Tibial artery (tissue), 4 donors: ENCODE results near the gene DMPK.

Experiments
- DNase-seq, 2 donors: peaks; one replicate each; pipeline ENCODE4 v3.0.0-alpha.2; 2019
- H3K27ac ChIP-seq, 2 donors: fragments of 200-600 bp; sonication (generic) in 1 of 2; 1 replicate in 1 of 2; 2 replicates in 1 of 2; pipeline ENCODE4 v1.5.1; 2018 to 2019; ENCODE audit warnings: mild to moderate bottlenecking in 1 of 2
- H3K27me3 ChIP-seq, 2 donors: fragments of 200-600 bp; sonication (generic) in 1 of 2; one replicate each; pipeline versions ENCODE4 v1.5.1 to v1.6.0; 2016 to 2019
- H3K36me3 ChIP-seq, 3 donors: fragments of 200-600 bp; sonication (generic) in 2 of 3; one replicate each; pipeline ENCODE4 v1.5.1; 2016 to 2019; ENCODE audit warnings: mild to moderate bottlenecking in 2 of 3
- H3K4me1 ChIP-seq, 4 donors: fragments of 200-600 bp; sonication (generic) in 2 of 4; 1 replicate in 3 of 4; 2 replicates in 1 of 4; pipeline ENCODE4 v1.5.1; 2016 to 2019
- H3K4me3 ChIP-seq, 2 donors: fragments of 200-600 bp; sonication (generic) in 1 of 2; 1 replicate in 1 of 2; 2 replicates in 1 of 2; pipeline ENCODE4 v1.5.1; 2018 to 2019; ENCODE audit warnings: mild to moderate bottlenecking in 2 of 2
- H3K9me3 ChIP-seq, 3 donors: fragments of 200-600 bp; sonication (generic) in 1 of 3; one replicate each; pipeline ENCODE4 v1.5.1; 2016 to 2019
- intact Hi-C: fragments of 100-400 bp; cut with DNase I; formaldehyde crosslinking; loops from one replicate; pipeline ENCODE4 v1.15.0; 2023; ENCODE audit warnings: low total_unique reads
- TF ChIP-seq, protein P1 (sequence below), 2 experiments: fragments of 200-600 bp in 1 of 2; fragments of 450-650 bp in 1 of 2; IDR thresholded peaks; one replicate each; pipeline ENCODE4 v1.5.1; 2017 to 2019; ENCODE audit warnings: antibody characterized with exemption in 2 of 2, mild to moderate bottlenecking in 1 of 2, moderate library complexity in 1 of 2

DMPK gene

DNA sequence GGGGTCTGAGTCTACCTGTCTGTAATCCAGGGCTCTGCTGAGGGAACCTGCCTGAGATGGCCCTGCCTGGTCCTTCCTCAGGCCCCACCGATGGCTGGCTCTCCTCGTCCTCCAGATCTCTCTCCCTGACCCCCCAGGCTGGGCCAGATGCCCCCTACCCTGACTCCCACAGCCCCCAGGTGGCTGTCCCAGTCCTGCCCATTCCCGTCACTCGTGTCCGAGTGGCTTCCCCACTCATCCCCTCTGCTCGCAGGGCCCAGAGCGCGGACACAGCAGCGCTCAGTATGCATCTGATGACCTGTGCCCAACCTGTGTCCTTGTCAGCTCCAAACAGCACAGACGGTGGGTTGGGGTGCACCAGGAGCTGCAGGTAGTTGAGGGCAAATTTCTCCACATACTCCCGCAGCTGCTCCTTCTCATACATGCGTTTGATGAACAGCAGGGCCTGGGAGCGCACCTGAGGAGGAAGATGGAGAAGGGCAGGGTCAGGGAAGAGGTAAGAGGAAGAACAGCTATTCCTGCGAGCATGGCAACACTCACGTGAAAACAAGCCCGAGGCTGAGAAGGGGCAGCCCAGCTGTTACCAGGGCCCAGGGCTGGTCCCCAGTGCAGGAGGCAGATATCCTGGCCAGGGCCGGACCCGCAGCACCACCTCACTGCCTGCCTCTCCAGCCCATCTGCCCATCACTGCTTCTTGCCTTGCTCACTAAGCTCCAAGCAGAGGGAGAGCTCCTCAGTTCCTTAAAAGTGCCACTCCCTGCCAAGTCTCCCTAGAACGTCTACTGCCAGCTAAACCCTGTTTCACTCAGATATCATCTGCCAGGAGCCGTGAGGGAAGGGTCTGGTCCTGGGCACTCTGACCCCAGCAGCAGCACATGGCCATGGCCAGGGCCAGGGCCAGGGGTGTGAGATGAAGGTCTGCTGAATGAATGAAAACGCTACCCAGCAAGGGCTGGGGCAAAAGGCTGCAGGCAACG is 43.9 kb upstream of the DMPK start:
- no peaks in the 10 kb centered on the region for H3K27me3 ChIP-seq
- H3K36me3 ChIP-seq = peaks cover 59 to 99% (median 98%) of the 10 kb centered on the region in 3 donors
- H3K27ac ChIP-seq = no peak overlapping the region
- H3K9me3 ChIP-seq = no peaks in the 10 kb centered on the region
- intact Hi-C loops = no loop called here
- H3K4me3 ChIP-seq = no peak overlapping the region
- DNase-seq = no peak
- TF ChIP-seq, protein P1, sequence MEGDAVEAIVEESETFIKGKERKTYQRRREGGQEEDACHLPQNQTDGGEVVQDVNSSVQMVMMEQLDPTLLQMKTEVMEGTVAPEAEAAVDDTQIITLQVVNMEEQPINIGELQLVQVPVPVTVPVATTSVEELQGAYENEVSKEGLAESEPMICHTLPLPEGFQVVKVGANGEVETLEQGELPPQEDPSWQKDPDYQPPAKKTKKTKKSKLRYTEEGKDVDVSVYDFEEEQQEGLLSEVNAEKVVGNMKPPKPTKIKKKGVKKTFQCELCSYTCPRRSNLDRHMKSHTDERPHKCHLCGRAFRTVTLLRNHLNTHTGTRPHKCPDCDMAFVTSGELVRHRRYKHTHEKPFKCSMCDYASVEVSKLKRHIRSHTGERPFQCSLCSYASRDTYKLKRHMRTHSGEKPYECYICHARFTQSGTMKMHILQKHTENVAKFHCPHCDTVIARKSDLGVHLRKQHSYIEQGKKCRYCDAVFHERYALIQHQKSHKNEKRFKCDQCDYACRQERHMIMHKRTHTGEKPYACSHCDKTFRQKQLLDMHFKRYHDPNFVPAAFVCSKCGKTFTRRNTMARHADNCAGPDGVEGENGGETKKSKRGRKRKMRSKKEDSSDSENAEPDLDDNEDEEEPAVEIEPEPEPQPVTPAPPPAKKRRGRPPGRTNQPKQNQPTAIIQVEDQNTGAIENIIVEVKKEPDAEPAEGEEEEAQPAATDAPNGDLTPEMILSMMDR (IDR thresholded peaks at IDR 0.05) = no peak
- no peaks in the 10 kb centered on the region for H3K4me1 ChIP-seq

- Histone ChIP-seq H3K27me3 (no peaks in the 10 kb centered on the region), H3K4me3 (no peak overlapping the region), H3K36me3 (peaks cover 60 to 99% (median 98%) of the 10 kb centered on the region in 3 donors), H3K4me1 (no peaks in the 10 kb centered on the region), H3K27ac (no peak overlapping the region), H3K9me3 (no peaks in the 10 kb centered on the region)
- intact Hi-C loops = no loop called here
- TF ChIP-seq, protein P1 (IDR thresholded peaks at IDR 0.05) = no peak
- no peak for DNase-seq
Measured at GRCh38 chr19:45825263-45825605, 42.9 kb upstream of the DMPK start.

DNA sequence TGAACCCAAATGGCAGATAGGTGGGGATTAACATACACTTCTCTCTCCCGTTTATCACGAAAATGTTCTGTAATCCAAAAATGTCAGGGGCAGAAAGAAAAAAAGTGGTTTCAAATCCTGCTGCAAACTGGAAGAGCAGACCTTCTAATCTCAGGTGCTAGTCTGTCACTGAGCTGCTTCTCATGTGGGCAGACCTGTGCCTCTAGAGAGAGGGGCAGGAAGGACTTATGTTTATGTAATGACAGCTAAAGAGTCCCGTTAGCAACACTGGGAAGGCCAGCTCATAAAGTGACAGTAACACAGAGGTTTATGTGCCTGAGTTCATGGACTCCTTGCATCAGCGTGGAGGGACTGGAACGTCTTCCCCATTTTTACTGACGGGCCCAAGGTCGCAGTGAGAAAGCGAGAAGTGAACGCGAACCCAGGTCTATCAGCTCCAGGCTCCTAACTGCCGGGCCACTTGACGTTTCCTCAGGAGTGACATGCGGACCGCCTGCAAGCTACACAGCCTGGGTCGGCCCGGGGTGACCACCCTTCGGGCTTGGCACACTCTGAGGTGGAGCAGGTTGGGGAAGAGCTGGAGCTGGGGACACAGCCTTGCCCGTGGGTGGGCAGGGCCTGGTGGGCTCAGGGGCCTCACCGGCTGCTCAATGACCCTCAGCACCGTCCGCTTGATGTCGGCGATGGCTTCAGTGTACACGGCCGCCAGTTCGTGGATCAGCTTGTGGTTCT is 42.4 kb upstream of the DMPK start:
- Histone ChIP-seq H3K9me3 (no peaks in the 10 kb centered on the region), H3K36me3 (peaks cover 60 to 99% (median 98%) of the 10 kb centered on the region in 3 donors), H3K27ac (no peak overlapping the region), H3K4me3 (no peak overlapping the region), H3K4me1 (no peaks in the 10 kb centered on the region), H3K27me3 (no peaks in the 10 kb centered on the region)
- intact Hi-C loops = no loop called here
- TF ChIP-seq, protein P1 (IDR thresholded peaks at IDR 0.05) = no peak
- no peak for DNase-seq

GRCh38 chr19:45824041-45824471 is 41.8 kb upstream of the DMPK start:
- peaks cover 57 to 99% (median 95%) of the 10 kb centered on the region in 3 donors for H3K36me3 ChIP-seq
- no peaks in the 10 kb centered on the region for H3K9me3 ChIP-seq
- no peak overlapping the region for H3K4me3 ChIP-seq
- no peaks in the 10 kb centered on the region for H3K27me3 ChIP-seq
- no peak for DNase-seq
- no peak overlapping the region for H3K27ac ChIP-seq
- TF ChIP-seq, protein P1 (IDR thresholded peaks at IDR 0.05) = no peak
- no peaks in the 10 kb centered on the region for H3K4me1 ChIP-seq
- intact Hi-C loops = no loop called here

- no peak overlapping the region for H3K27ac ChIP-seq
- H3K4me1 ChIP-seq = no peaks in the 10 kb centered on the region
- intact Hi-C loops = no loop called here
- no peak overlapping the region for H3K4me3 ChIP-seq
- TF ChIP-seq, protein P1 (IDR thresholded peaks at IDR 0.05) = no peak
- H3K27me3 ChIP-seq = no peaks in the 10 kb centered on the region
- no peak for DNase-seq
- no peaks in the 10 kb centered on the region for H3K9me3 ChIP-seq
- H3K36me3 ChIP-seq = peaks cover 48 to 98% (median 89%) of the 10 kb centered on the region in 3 donors
Measured at GRCh38 chr19:45823182-45823581, 40.9 kb upstream of the DMPK start.
